Mesothelial cell of epicardium (in vitro differentiated cells): ENCODE data around the gene PLA2G4E. TPM values are rescaled to one million over a fixed set of nuclear protein-coding genes. Genes with fewer than 3 reads are reported as not detected.

ENCODE experiments used
- DNase-seq, 2 experiments: peaks; one replicate each; pipeline ENCODE4 v3.0.0; 2021; ENCODE audit warnings: low spot score in 2 of 2; ENCODE audit not compliant: unreplicated experiment in 2 of 2
- H3K27ac Mint-ChIP-seq: 2 replicates; pipeline ENCODE4 v1.8.0; 2021; ENCODE audit warnings: mixed read lengths
- H3K27me3 Mint-ChIP-seq: 2 replicates; pipeline ENCODE4 v1.8.0; 2021; ENCODE audit warnings: low read depth, mixed read lengths
- H3K36me3 Mint-ChIP-seq: 2 replicates; pipeline ENCODE4 v1.8.0; 2021; ENCODE audit warnings: mixed read lengths
- H3K4me1 Mint-ChIP-seq: 2 replicates; pipeline ENCODE4 v1.8.0; 2021; ENCODE audit warnings: mixed read lengths
- H3K4me3 Mint-ChIP-seq: 2 replicates; pipeline ENCODE4 v1.8.0; 2021; ENCODE audit warnings: mild to moderate bottlenecking, moderate library complexity, mixed read lengths
- H3K9me3 Mint-ChIP-seq: 2 replicates; pipeline ENCODE4 v1.8.0; 2021; ENCODE audit warnings: mixed read lengths
- CTCF ChIP-seq: fragments of 200-600 bp; sonication (generic); IDR thresholded peaks from one replicate; pipeline ENCODE4 v1.5.0; 2021; ENCODE audit warnings: antibody characterized with exemption; ENCODE audit not compliant: unreplicated experiment
- total RNA-seq: library from RNA; stranded (reverse); gene quantifications from 3 replicates; pipeline ENCODE4 v1.2.1, GENCODE V29; 2021

Gene PLA2G4E
- total RNA-seq, 1 donor from 2014 or later = not detected

DNA sequence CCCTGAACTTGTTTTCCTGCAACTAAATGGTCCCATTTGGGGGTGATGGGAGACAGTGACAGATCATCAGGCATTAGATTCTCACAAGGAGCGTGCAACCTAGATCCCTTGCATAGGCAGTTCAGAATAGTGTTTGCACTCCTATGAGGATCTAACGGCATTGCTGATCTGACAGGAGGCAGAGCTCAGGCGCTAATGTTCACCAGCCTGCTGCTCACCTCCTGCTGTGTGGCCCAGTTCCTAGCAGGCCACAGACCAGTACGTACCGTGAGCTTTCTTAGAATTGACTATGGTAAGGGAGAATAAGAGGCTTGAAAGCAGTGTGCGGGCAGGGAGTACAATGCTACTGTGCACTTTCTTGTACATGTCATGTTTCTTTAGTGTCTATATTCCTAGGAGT lies 17.6 kb upstream of the PLA2G4E start:
- no peaks in the 10 kb centered on the region for H3K36me3 Mint-ChIP-seq

GRCh38 chr15:42037656-42038055 lies 16.8 kb upstream of the PLA2G4E start:
- no peak for DNase-seq
- H3K9me3 Mint-ChIP-seq = no peaks in the 10 kb centered on the region
- H3K4me3 Mint-ChIP-seq = no peak overlapping the region
- no peak overlapping the region for H3K27ac Mint-ChIP-seq
- H3K4me1 Mint-ChIP-seq = no peaks in the 10 kb centered on the region
- no peaks in the 10 kb centered on the region for H3K36me3 Mint-ChIP-seq
- no peaks in the 10 kb centered on the region for H3K27me3 Mint-ChIP-seq
- TF ChIP-seq CTCF = no peak

More for the DNA sequence above, 17.6 kb upstream of the PLA2G4E start:
- no peaks in the 10 kb centered on the region for H3K27me3 Mint-ChIP-seq
- TF ChIP-seq CTCF = no peak
- H3K4me3 Mint-ChIP-seq = no peak overlapping the region
- DNase-seq = no peak
- no peaks in the 10 kb centered on the region for H3K4me1 Mint-ChIP-seq
- no peak overlapping the region for H3K27ac Mint-ChIP-seq
- no peaks in the 10 kb centered on the region for H3K9me3 Mint-ChIP-seq

- Mint-ChIP-seq H3K4me3 (no peak overlapping the region), H3K4me1 (no peaks in the 10 kb centered on the region), H3K27ac (no peak overlapping the region), H3K9me3 (peaks cover under 1% of the 10 kb centered on the region), H3K36me3 (no peaks in the 10 kb centered on the region), H3K27me3 (no peaks in the 10 kb centered on the region)
- TF ChIP-seq CTCF = no peak
- DNase-seq = no peak
Measured at GRCh38 chr15:42036966-42037365, 16.1 kb upstream of the PLA2G4E start.

DNA sequence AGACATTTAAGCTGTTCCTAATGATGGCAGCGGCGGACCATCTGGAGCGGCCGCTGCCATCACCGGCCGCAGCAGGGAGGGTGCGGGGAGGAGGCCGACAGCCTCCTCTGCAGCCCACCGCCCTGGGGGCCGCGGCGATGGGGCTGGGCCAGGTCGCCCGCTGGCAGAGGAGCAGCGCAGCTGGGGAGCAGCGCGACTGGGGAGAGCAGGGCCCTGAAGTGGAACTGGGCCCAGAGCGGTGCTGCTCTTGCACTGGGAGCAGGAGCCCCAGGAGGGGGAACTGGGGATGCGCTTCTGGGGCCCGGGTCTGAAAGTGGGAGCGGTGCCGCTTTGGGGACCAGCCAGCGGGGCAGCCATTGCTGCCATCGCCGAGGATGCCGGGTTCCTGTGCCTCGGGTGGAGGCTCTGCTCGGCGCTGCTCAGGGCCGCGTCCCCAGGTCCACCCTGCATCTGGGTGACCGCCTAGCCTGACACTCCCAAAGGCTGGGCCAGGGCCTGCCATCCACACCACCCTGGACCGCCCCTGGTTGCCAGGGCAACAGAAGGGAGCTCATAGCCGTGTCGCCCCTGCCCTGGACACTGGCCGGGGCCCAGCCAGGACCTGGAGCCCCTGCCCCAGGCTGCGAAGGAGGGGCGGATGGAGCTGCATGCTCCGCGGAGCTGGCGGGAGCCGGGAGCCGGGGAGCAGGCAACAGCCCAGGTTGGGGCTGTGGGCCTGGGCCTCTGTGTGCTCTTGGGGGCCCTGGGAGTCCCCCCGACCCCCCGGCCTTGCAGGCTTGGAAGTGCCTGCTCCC lies 15.5 kb upstream of the PLA2G4E start:
- Mint-ChIP-seq H3K4me3 (no peak overlapping the region), H3K27ac (no peak overlapping the region), H3K27me3 (no peaks in the 10 kb centered on the region), H3K36me3 (no peaks in the 10 kb centered on the region), H3K4me1 (no peaks in the 10 kb centered on the region), H3K9me3 (peaks cover 4% of the 10 kb centered on the region)
- no peak for DNase-seq
- TF ChIP-seq CTCF = no peak

- Mint-ChIP-seq H3K27ac (no peak overlapping the region), H3K9me3 (peaks cover 4% of the 10 kb centered on the region), H3K4me1 (no peaks in the 10 kb centered on the region), H3K4me3 (no peak overlapping the region), H3K27me3 (no peaks in the 10 kb centered on the region), H3K36me3 (no peaks in the 10 kb centered on the region)
- TF ChIP-seq CTCF = no peak
- no peak for DNase-seq
Measured at GRCh38 chr15:42035435-42035761, 14.6 kb upstream of the PLA2G4E start.
